HepG2 (cell line): ENCODE measurements around the gene ATG4D. TPM values are rescaled to one million over a fixed set of nuclear protein-coding genes. Genes with fewer than 3 reads are reported as not detected.
A peak's percentile ranks its signal among the peaks of the same experiment; 100 is the strongest.

ENCODE experiments used
- ATAC-seq: fragments of 200-7000 bp; cut with Tn5 transposase; 3 replicates; pipeline ENCODE4 v1.9.1; 2020; ENCODE audit warnings: mild to moderate bottlenecking, moderate library complexity
- BruUV-seq: library from RNA; stranded (reverse); fragments of 400-500 nt; replicated peaks from 2 replicates; lab custom pipeline; 2021; lab: Mats Ljungman, UMichigan
- CTCF ChIA-PET: fragments of 300-600 bp; formaldehyde crosslinking; extraction: SDS; loops from one replicate; lab custom pipeline; 2021; ENCODE audit warnings: low total read pairs, inconsistent platforms, low intra/inter-chr PET ratio; lab: Yijun Ruan, JAX
- POLR2A ChIA-PET: fragments of 350-600 bp; sonication (Branson Sonifier 250); formaldehyde crosslinking; loops from one replicate; lab custom pipeline; 2020; ENCODE audit warnings: antibody characterized with exemption, inconsistent platforms; lab: Yijun Ruan, JAX
- DNase-seq: peaks from one replicate; pipeline ENCODE4 v3.0.0-alpha.2; 2015; ENCODE audit warnings: low spot score
- FAIRE-seq: peaks from 3 replicates; lab custom pipeline; 2011; peaks lifted over from hg19 to GRCh38; lab: Jason Lieb, UNC
- H2AFZ ChIP-seq: one replicate; pipeline ENCODE4 v1.6.1; 2011; ENCODE audit warnings: low read length, inconsistent platforms
- H3K27ac ChIP-seq: fragments of 300-600 bp; 3 replicates; pipeline ENCODE4 v1.8.0; 2011; ENCODE audit warnings: mixed run types, mild to moderate bottlenecking, mixed read lengths, low read length, inconsistent platforms; ENCODE audit not compliant: insufficient read depth; ENCODE audit errors: extremely low read length
- H3K27me3 ChIP-seq, 2 experiments: fragments of 200-600 bp in 1 of 2; 2 replicates in 1 of 2; 3 replicates in 1 of 2; pipeline versions ENCODE4 v1.6.0 to v1.8.0; 2011; ENCODE audit warnings: low read length in 2 of 2, mild to moderate bottlenecking in 2 of 2, moderate library complexity in 2 of 2, inconsistent platforms in 1 of 2; ENCODE audit not compliant: insufficient read depth in 2 of 2, control insufficient read depth in 1 of 2
- H3K36me3 ChIP-seq, 2 experiments: fragments of 200-600 bp in 1 of 2; replicated peaks in 1 of 2; 2 replicates in 1 of 2; 3 replicates in 1 of 2; pipeline versions ENCODE4 v1.5.1 to v1.8.0; 2011; ENCODE audit warnings: low read length in 2 of 2, inconsistent platforms in 1 of 2; ENCODE audit not compliant: insufficient read depth in 2 of 2, control insufficient read depth in 1 of 2
- H3K4me1 ChIP-seq: 2 replicates; pipeline ENCODE4 v1.5.1; 2012; ENCODE audit warnings: low read length, inconsistent platforms; ENCODE audit not compliant: insufficient read depth
- H3K4me2 ChIP-seq: 2 replicates; pipeline ENCODE4 v1.6.0; 2011; ENCODE audit warnings: low read depth, low read length, inconsistent platforms
- H3K4me3 ChIP-seq, 3 experiments: fragments of 200-600 bp in 1 of 3; sonication (generic), shearing (Covaris generic) in 1 of 3; replicated peaks in 1 of 3; 2 replicates each; pipeline ENCODE4 v1.5.1; 2011 to 2016; ENCODE audit warnings: low read length in 3 of 3, inconsistent platforms in 2 of 3, low read depth in 2 of 3, mild to moderate bottlenecking in 2 of 3, control low read depth in 1 of 3, mixed read lengths in 1 of 3; ENCODE audit not compliant: insufficient read depth in 1 of 3
- H3K79me2 ChIP-seq: one replicate; pipeline ENCODE4 v1.6.1; 2011; ENCODE audit warnings: low read length, inconsistent platforms; ENCODE audit not compliant: insufficient read depth
- H3K9ac ChIP-seq: 2 replicates; pipeline ENCODE4 v1.6.0; 2011; ENCODE audit warnings: mild to moderate bottlenecking, low read depth, low read length, inconsistent platforms; ENCODE audit not compliant: insufficient read depth
- H3K9me3 ChIP-seq: 2 replicates; pipeline ENCODE4 v1.5.1; 2012; ENCODE audit warnings: mild to moderate bottlenecking, low read length
- H4K20me1 ChIP-seq: 2 replicates; pipeline ENCODE4 v1.6.0; 2011; ENCODE audit warnings: inconsistent platforms, mild to moderate bottlenecking, low read length, moderate library complexity; ENCODE audit not compliant: insufficient read depth
- ARNTL ChIP-seq: sonication (generic); formaldehyde crosslinking; IDR thresholded peaks from 2 replicates; pipeline ENCODE4 v1.4.0; 2020; ENCODE audit warnings: mild to moderate bottlenecking, missing genetic modification reagents
- FOSL2 ChIP-seq: sonication (generic); formaldehyde crosslinking; IDR thresholded peaks from 2 replicates; pipeline ENCODE4 v1.4.0; 2020; ENCODE audit warnings: missing genetic modification reagents
- IRF2 ChIP-seq: IDR thresholded peaks from 2 replicates; pipeline ENCODE4 v1.6.1; 2018; ENCODE audit warnings: missing genetic modification reagents, missing compliant biosample characterization
- MEIS2 ChIP-seq: sonication (generic); formaldehyde crosslinking; IDR thresholded peaks from 2 replicates; pipeline ENCODE4 v1.9.0; 2021; ENCODE audit warnings: mild to moderate bottlenecking, missing genetic modification reagents
- NONO ChIP-seq, 2 experiments: fragments of 450-650 bp in 1 of 2; sonication (generic) in 1 of 2; formaldehyde crosslinking in 1 of 2; IDR thresholded peaks in 1 of 2; conservative IDR thresholded peaks in 1 of 2; 2 replicates each; pipeline versions ENCODE4 v1.6.1 to v1.8.0; 2017 to 2022; ENCODE audit warnings: mild to moderate bottlenecking in 1 of 2, missing genetic modification reagents in 1 of 2, moderate library complexity in 1 of 2
- SMC3 ChIP-seq: IDR thresholded peaks from 2 replicates; pipeline ENCODE4 v1.6.1; 2011; ENCODE audit warnings: low read length, improper control_type of control experiment
- STAG1 ChIP-seq: sonication (generic); formaldehyde crosslinking; IDR thresholded peaks from 2 replicates; pipeline ENCODE4 v1.4.0; 2020; ENCODE audit warnings: missing genetic modification reagents
- TEAD2 ChIP-seq: sonication (generic); formaldehyde crosslinking; IDR thresholded peaks from 2 replicates; pipeline ENCODE4 v1.9.0; 2021; ENCODE audit warnings: missing genetic modification reagents
- TEAD3 ChIP-seq: optimal IDR thresholded peaks from 2 replicates; pipeline ENCODE3; 2016; ENCODE audit warnings: borderline replicate concordance
- YEATS2 ChIP-seq: sonication (generic); formaldehyde crosslinking; IDR thresholded peaks from 2 replicates; pipeline ENCODE4 v1.4.0; 2020; ENCODE audit warnings: missing genetic modification reagents, borderline replicate concordance
- ZNF788 ChIP-seq: sonication (generic); formaldehyde crosslinking; IDR thresholded peaks from 2 replicates; pipeline ENCODE4 v1.5.0; 2020; ENCODE audit warnings: mild to moderate bottlenecking, missing genetic modification reagents, borderline replicate concordance
- WGBS: methylation state at CpG from one replicate; pipeline ENCODE4 v1.1.6; 2017; ENCODE audit warnings: low lambda C conversion rate; 5-methylcytosine and 5-hydroxymethylcytosine counted together
- in situ Hi-C: cut with HindIII; loops from 2 replicates; pipeline ENCODE4 v1.10.0; 2017; ENCODE audit warnings: low pct_unique_long_range_greater_than_20kb; ENCODE audit not compliant: extremely low pct_ligation_motif_present
- intact Hi-C: fragments of 100-400 bp; cut with micrococcal nuclease; formaldehyde crosslinking; loops from one replicate; pipeline ENCODE4 v1.10.0; 2022; ENCODE audit not compliant: unreplicated experiment
- polyA plus RNA-seq, 8 experiments: library from polyadenylated mRNA; depleted of rRNA in 3 of 8; stranded (reverse) in 7 of 8; unstranded in 1 of 8; fragments of >200 nt; fragmentation: Illumina TruSeq in 4 of 8; extraction: Trizol in 4 of 8; gene quantifications; 2 replicates each; pipeline versions ENCODE4 v1.2.1 to v1.2.3, GENCODE V29; 2011 to 2016; ENCODE audit warnings: low read depth in 4 of 8, missing spikeins in 1 of 8, mixed read lengths in 1 of 8; ENCODE audit not compliant: insufficient read depth in 1 of 8
- total RNA-seq, 5 experiments: library from RNA; depleted of rRNA; stranded (reverse); fragments of >200 nt; fragmentation: Illumina TruSeq; extraction: Trizol; gene quantifications; 2 replicates each; pipeline ENCODE4 v1.2.3, GENCODE V29; 2016; ENCODE audit warnings: low read depth in 1 of 5
- TF ChIP-seq, protein P1 (sequence below): sonication (generic); formaldehyde crosslinking; IDR thresholded peaks from 2 replicates; pipeline ENCODE4 v1.5.0; 2020; ENCODE audit warnings: mild to moderate bottlenecking, missing genetic modification reagents, borderline replicate concordance
- TF ChIP-seq, protein P2 (sequence below): sonication (generic); formaldehyde crosslinking; IDR thresholded peaks from 2 replicates; pipeline ENCODE4 v1.8.1; 2022; ENCODE audit warnings: mild to moderate bottlenecking, missing genetic modification reagents
- TF ChIP-seq, protein P3 (sequence below): sonication (generic); formaldehyde crosslinking; IDR thresholded peaks from 2 replicates; pipeline ENCODE4 v1.5.0; 2020; ENCODE audit warnings: mild to moderate bottlenecking, missing genetic modification reagents, moderate library complexity
- TF ChIP-seq, protein P4 (sequence below): IDR thresholded peaks from 2 replicates; pipeline ENCODE4 v1.6.1; 2012; ENCODE audit warnings: inconsistent platforms
- TF ChIP-seq, protein P5 (sequence below): IDR thresholded peaks from 2 replicates; pipeline ENCODE4 v1.6.1; 2016; ENCODE audit warnings: low read depth, borderline replicate concordance

The ATG4D gene
- total and polyA plus RNA-seq, 2 of the 13 experiments (the other 11 are each of a cell fraction or from before 2014, with no cell fraction given) = 17.8 to 19.0 TPM

DNA sequence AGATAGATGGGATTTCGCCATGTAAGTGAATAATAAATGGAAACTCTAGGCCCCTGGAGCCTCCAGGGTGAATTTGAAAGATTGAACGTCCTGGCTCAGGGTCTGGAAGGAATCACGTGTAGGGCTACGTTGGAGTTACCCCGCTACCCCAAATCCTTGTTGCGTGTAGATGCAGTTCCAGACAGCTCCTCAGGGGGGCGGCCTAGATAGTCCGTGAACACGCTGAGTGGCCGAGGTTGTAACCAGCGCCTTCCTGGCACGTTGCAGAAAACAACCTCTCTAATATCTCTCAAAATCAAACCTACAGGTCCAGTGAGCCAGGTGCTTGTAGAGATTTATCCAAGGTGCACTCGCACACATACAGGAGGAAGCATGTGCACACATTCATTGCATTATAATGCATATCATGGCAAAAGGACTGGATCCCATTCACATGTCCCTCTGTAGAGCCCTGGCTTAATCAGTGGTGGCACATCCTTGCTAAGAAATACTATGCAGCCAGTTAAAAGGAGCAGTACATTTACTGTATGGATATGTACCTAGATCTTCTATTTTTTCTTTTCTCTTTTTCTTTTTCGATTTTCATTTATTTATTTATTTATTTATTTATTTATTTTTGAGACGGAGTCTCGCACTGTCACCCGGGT is 38.0 kb upstream of the ATG4D start:
- Histone ChIP-seq H3K9me3 (no peaks in the 10 kb centered on the region), H3K4me3 (peak overlapping the region in 1 of 3 experiments; percentile 21; a peak in 1 of 6 replicates), H3K79me2 (peaks cover 18% of the 10 kb centered on the region), H3K4me1 (peaks cover 57% of the 10 kb centered on the region), H2AFZ (peak overlapping the region; percentile 70), H3K36me3 (no peaks in the 10 kb centered on the region), H3K9ac (no peak overlapping the region), H3K4me2 (peak overlapping the region; percentile 70), H4K20me1 (no peaks in the 10 kb centered on the region), H3K27me3 (no peaks in the 10 kb centered on the region), H3K27ac (no peak overlapping the region)
- intact Hi-C loops (no loop called here), in situ Hi-C loops (no loop called here)
- POLR2A ChIA-PET = interaction anchor here (0.9 kb wide), 1 partner anchor 235 kb away, joined by 3 read pairs; the partner anchor contains the start of gene ICAM1
- FAIRE-seq (peak; percentile 56), DNase-seq (peak; percentile 60), ATAC-seq (no peak)
- WGBS = 40% methylated on average over 9 of the region's 17 CpGs
- CTCF ChIA-PET = interaction anchor here (1.2 kb wide), 1 partner anchor 67 kb away, joined by 6 read pairs; no protein-coding TSS in a partner anchor
- no TSS peak for BruUV-seq
- TF ChIP-seq TEAD2 (CRISPR knock-in tag) (no peak), YEATS2 (CRISPR knock-in tag) (0 out of 2 replicates have a peak, but pooled peaks have one; percentile 20), ARNTL (CRISPR knock-in tag) (0 out of 2 replicates have a peak, but pooled peaks have one; percentile 36), MEIS2 (CRISPR knock-in tag) (no peak), STAG1 (CRISPR knock-in tag) (peak; percentile 61), ZNF788 (CRISPR knock-in tag) (no peak), TEAD3 (CRISPR knock-in tag) (no peak), IRF2 (no peak), FOSL2 (CRISPR knock-in tag) (0 out of 2 replicates have a peak, but pooled peaks have one; percentile 5), NONO (IDR thresholded peaks at IDR 0.05) (no peak), NONO (CRISPR knock-in tag; conservative IDR thresholded peaks at IDR 0.05) (no peak), SMC3 (peak; percentile 30; the same call in 1 of the 2 replicates)
- TF ChIP-seq, protein P1, sequence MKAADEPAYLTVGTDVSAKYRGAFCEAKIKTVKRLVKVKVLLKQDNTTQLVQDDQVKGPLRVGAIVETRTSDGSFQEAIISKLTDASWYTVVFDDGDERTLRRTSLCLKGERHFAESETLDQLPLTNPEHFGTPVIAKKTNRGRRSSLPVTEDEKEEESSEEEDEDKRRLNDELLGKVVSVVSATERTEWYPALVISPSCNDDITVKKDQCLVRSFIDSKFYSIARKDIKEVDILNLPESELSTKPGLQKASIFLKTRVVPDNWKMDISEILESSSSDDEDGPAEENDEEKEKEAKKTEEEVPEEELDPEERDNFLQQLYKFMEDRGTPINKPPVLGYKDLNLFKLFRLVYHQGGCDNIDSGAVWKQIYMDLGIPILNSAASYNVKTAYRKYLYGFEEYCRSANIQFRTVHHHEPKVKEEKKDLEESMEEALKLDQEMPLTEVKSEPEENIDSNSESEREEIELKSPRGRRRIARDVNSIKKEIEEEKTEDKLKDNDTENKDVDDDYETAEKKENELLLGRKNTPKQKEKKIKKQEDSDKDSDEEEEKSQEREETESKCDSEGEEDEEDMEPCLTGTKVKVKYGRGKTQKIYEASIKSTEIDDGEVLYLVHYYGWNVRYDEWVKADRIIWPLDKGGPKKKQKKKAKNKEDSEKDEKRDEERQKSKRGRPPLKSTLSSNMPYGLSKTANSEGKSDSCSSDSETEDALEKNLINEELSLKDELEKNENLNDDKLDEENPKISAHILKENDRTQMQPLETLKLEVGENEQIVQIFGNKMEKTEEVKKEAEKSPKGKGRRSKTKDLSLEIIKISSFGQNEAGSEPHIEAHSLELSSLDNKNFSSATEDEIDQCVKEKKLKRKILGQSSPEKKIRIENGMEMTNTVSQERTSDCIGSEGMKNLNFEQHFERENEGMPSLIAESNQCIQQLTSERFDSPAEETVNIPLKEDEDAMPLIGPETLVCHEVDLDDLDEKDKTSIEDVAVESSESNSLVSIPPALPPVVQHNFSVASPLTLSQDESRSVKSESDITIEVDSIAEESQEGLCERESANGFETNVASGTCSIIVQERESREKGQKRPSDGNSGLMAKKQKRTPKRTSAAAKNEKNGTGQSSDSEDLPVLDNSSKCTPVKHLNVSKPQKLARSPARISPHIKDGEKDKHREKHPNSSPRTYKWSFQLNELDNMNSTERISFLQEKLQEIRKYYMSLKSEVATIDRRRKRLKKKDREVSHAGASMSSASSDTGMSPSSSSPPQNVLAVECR (CRISPR knock-in tag) = peak; percentile 36; the same call in 1 of the 2 replicates
- TF ChIP-seq, protein P2, sequence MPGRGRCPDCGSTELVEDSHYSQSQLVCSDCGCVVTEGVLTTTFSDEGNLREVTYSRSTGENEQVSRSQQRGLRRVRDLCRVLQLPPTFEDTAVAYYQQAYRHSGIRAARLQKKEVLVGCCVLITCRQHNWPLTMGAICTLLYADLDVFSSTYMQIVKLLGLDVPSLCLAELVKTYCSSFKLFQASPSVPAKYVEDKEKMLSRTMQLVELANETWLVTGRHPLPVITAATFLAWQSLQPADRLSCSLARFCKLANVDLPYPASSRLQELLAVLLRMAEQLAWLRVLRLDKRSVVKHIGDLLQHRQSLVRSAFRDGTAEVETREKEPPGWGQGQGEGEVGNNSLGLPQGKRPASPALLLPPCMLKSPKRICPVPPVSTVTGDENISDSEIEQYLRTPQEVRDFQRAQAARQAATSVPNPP (CRISPR knock-in tag) = no peak
- TF ChIP-seq, protein P3, sequence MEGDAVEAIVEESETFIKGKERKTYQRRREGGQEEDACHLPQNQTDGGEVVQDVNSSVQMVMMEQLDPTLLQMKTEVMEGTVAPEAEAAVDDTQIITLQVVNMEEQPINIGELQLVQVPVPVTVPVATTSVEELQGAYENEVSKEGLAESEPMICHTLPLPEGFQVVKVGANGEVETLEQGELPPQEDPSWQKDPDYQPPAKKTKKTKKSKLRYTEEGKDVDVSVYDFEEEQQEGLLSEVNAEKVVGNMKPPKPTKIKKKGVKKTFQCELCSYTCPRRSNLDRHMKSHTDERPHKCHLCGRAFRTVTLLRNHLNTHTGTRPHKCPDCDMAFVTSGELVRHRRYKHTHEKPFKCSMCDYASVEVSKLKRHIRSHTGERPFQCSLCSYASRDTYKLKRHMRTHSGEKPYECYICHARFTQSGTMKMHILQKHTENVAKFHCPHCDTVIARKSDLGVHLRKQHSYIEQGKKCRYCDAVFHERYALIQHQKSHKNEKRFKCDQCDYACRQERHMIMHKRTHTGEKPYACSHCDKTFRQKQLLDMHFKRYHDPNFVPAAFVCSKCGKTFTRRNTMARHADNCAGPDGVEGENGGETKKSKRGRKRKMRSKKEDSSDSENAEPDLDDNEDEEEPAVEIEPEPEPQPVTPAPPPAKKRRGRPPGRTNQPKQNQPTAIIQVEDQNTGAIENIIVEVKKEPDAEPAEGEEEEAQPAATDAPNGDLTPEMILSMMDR = peak; percentile 83
- TF ChIP-seq, protein P4, sequence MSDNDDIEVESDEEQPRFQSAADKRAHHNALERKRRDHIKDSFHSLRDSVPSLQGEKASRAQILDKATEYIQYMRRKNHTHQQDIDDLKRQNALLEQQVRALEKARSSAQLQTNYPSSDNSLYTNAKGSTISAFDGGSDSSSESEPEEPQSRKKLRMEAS = peak; percentile 50
- TF ChIP-seq, protein P5, sequence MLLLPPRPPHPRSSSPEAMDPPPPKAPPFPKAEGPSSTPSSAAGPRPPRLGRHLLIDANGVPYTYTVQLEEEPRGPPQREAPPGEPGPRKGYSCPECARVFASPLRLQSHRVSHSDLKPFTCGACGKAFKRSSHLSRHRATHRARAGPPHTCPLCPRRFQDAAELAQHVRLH = peak; percentile 34; the same call in 1 of the 2 replicates
